Caco-2 (cell line): ENCODE data around the gene HHAT. TPM values are rescaled to one million over a fixed set of nuclear protein-coding genes. Genes with fewer than 3 reads are reported as not detected.

Experiments
- Bru-seq: library from RNA; stranded (reverse); fragments of 400-500 nt; gene quantifications from one replicate; lab custom pipeline; 2021; lab: Mats Ljungman, UMichigan
- BruChase-seq, 2 experiments: library from RNA; stranded (reverse); fragments of 400-500 nt; gene quantifications; one replicate each; lab custom pipeline; 2021; lab: Mats Ljungman, UMichigan
- BruUV-seq: library from RNA; stranded (reverse); fragments of 400-500 nt; replicated peaks from 2 replicates; lab custom pipeline; 2021; lab: Mats Ljungman, UMichigan
- CTCF ChIA-PET: fragments of 300-600 bp; sonication (Branson Sonifier 250); formaldehyde crosslinking; loops from one replicate; lab custom pipeline; 2022; ENCODE audit warnings: antibody characterized with exemption; lab: Charles Lee
- POLR2A ChIA-PET: fragments of 300-600 bp; sonication (Branson Sonifier 250); formaldehyde crosslinking; loops from one replicate; lab custom pipeline; 2022; ENCODE audit warnings: antibody characterized with exemption; lab: Charles Lee
- DNase-seq, 2 experiments: peaks; one replicate each; pipeline versions ENCODE4 v3.0.0 to v3.0.0-alpha.2; 2020 to 2022
- H3K27me3 ChIP-seq: replicated peaks from 2 replicates; pipeline ENCODE4 v1.6.0; 2011; ENCODE audit warnings: low read length; ENCODE audit not compliant: control insufficient read depth, insufficient read depth
- H3K36me3 ChIP-seq: 2 replicates; pipeline ENCODE4 v1.5.1; 2011; ENCODE audit warnings: low read length; ENCODE audit not compliant: control insufficient read depth, insufficient read depth
- H3K4me1 ChIP-seq: fragments of 250-450 bp; sonication (Bioruptor Pico); 2 replicates; pipeline ENCODE4 v1.5.1; 2020; ENCODE audit warnings: mild to moderate bottlenecking
- H3K4me3 ChIP-seq: 2 replicates; pipeline ENCODE4 v1.5.1; 2011; ENCODE audit warnings: low read depth, mild to moderate bottlenecking, control low read depth, low read length
- H3K9me3 ChIP-seq: fragments of 250-450 bp; sonication (Bioruptor Pico); 2 replicates; pipeline ENCODE4 v1.5.1; 2020; ENCODE audit warnings: mild to moderate bottlenecking, moderate library complexity
- H3K27ac Mint-ChIP-seq: one replicate; pipeline ENCODE4 v1.8.0; 2022; ENCODE audit warnings: mixed read lengths; ENCODE audit not compliant: unreplicated experiment
- H3K27me3 Mint-ChIP-seq: one replicate; pipeline ENCODE4 v1.8.0; 2022; ENCODE audit warnings: mixed read lengths; ENCODE audit not compliant: insufficient read depth, unreplicated experiment
- H3K36me3 Mint-ChIP-seq: one replicate; pipeline ENCODE4 v1.8.0; 2022; ENCODE audit warnings: mild to moderate bottlenecking, mixed read lengths; ENCODE audit not compliant: insufficient read depth, unreplicated experiment
- H3K4me1 Mint-ChIP-seq: one replicate; pipeline ENCODE4 v1.8.0; 2022; ENCODE audit warnings: low read depth, mixed read lengths; ENCODE audit not compliant: unreplicated experiment
- H3K4me3 Mint-ChIP-seq: one replicate; pipeline ENCODE4 v1.8.0; 2022; ENCODE audit warnings: mild to moderate bottlenecking, moderate library complexity, mixed read lengths; ENCODE audit not compliant: unreplicated experiment
- H3K9me3 Mint-ChIP-seq: one replicate; pipeline ENCODE4 v1.8.0; 2022; ENCODE audit warnings: mixed read lengths; ENCODE audit not compliant: unreplicated experiment
- CTCF ChIP-seq, 2 experiments: fragments of 200-600 bp in 1 of 2; IDR thresholded peaks; 1 replicate in 1 of 2; 2 replicates in 1 of 2; pipeline versions ENCODE4 v1.5.1 to v1.8.0; 2011 to 2022; ENCODE audit warnings: antibody characterized with exemption in 1 of 2, control low read depth in 1 of 2, inconsistent platforms in 1 of 2, low read depth in 1 of 2, low read length in 1 of 2, mild to moderate bottlenecking in 1 of 2, moderate library complexity in 1 of 2; ENCODE audit not compliant: insufficient read depth in 1 of 2, severe bottlenecking in 1 of 2, unreplicated experiment in 1 of 2
- intact Hi-C: fragments of 100-400 bp; cut with micrococcal nuclease; formaldehyde crosslinking; loops from one replicate; pipeline ENCODE4 v1.10.0; 2022; ENCODE audit not compliant: unreplicated experiment
- long read RNA-seq: library from polyadenylated mRNA; stranded (forward); transcript quantifications from one replicate; pipeline ENCODE4 v2.0.0, GENCODE V29; 2022
- total RNA-seq: library from RNA; stranded (reverse); gene quantifications from 2 replicates; pipeline ENCODE4 v1.2.3, GENCODE V29; 2022

HHAT gene
- 3.9 and 4.3 TPM in 2 replicates for total RNA-seq
- Bru-seq, nascent RNA = percentile 43 among the genes with signal in this experiment
- percentile 41 among the genes with signal in this experiment for BruChase-seq, experiment 1, labeled RNA remaining after a 2-hour chase
- BruChase-seq, experiment 2, labeled RNA remaining after a 6-hour chase = percentile 38 among the genes with signal in this experiment
- long read RNA-seq, partial matches to known transcripts = 1 of 11 reads
- long read RNA-seq, other reads (novel, unspliced or antisense) = 6 of 11 reads

GRCh38 chr1:210328746-210329503 lies at the start of gene HHAT:
HHAT (plus strand) TSS chr1:210328902; CDS start chr1:210348976, 20,074 bp downstream.
- Mint-ChIP-seq H3K4me1 (peaks cover 7% of the 10 kb centered on the region), H3K27ac (peak within 1 kb of the TSS; percentile 65)
- BruUV-seq = no TSS peak

GRCh38 chr1:210280221-210280620 lies 48.5 kb upstream of the HHAT start:
- no TSS peak for BruUV-seq
- H3K4me1 Mint-ChIP-seq = no peaks in the 10 kb centered on the region
- peaks cover 3% of the 10 kb centered on the region for H3K27me3 Mint-ChIP-seq
- no peaks in the 10 kb centered on the region for H3K27me3 ChIP-seq
- TF ChIP-seq CTCF (IDR thresholded peaks at IDR 0.05; ENCODE audit: insufficient read depth in 1 of 2, low read depth in 1 of 2, low read length in 1 of 2, severe bottlenecking in 1 of 2, unreplicated experiment in 1 of 2) = no peak
- no peaks in the 10 kb centered on the region for H3K36me3 Mint-ChIP-seq
- intact Hi-C loops = no loop called here
- H3K9me3 ChIP-seq = peaks cover 28% of the 10 kb centered on the region
- H3K27ac Mint-ChIP-seq = no peak overlapping the region
- CTCF ChIA-PET = no interaction called here
- POLR2A ChIA-PET = no interaction called here
- no peak overlapping the region for H3K4me3 ChIP-seq
- H3K4me1 ChIP-seq = no peaks in the 10 kb centered on the region
- peaks cover 44% of the 10 kb centered on the region for H3K9me3 Mint-ChIP-seq
- H3K36me3 ChIP-seq = no peaks in the 10 kb centered on the region
- DNase-seq = no peak
- H3K4me3 Mint-ChIP-seq = no peak overlapping the region

More at GRCh38 chr1:210328746-210329503, at the start of gene HHAT:
- TF ChIP-seq CTCF (IDR thresholded peaks at IDR 0.05; ENCODE audit: insufficient read depth in 1 of 2, low read depth in 1 of 2, low read length in 1 of 2, severe bottlenecking in 1 of 2, unreplicated experiment in 1 of 2) = no peak
- Histone ChIP-seq H3K27me3 (no peaks in the 10 kb centered on the region), H3K9me3 (no peaks in the 10 kb centered on the region), H3K4me1 (peaks cover 6% of the 10 kb centered on the region; the same call in 1 of the 2 replicates), H3K36me3 (no peaks in the 10 kb centered on the region), H3K4me3 (peak within 1 kb of the TSS; percentile 61)
- Mint-ChIP-seq H3K27me3 (no peaks in the 10 kb centered on the region), H3K4me3 (peak within 1 kb of the TSS; percentile 83), H3K9me3 (no peaks in the 10 kb centered on the region), H3K36me3 (no peaks in the 10 kb centered on the region)
- ChIA-PET CTCF (interaction anchor here (1.0 kb wide), 1 partner anchor 45 kb away, joined by 3 read pairs; no protein-coding TSS in a partner anchor), POLR2A (interaction anchor here (0.6 to 1.3 kb wide), 3 partner anchors 38 to 97 kb away, joined by 3 to 5 read pairs (median 3); no protein-coding TSS in a partner anchor)
- intact Hi-C loops = loop anchor here (5.0 kb wide), 1 partner anchor 38 kb away; no protein-coding TSS in a partner anchor
- peak; percentile 78 to 85 for DNase-seq

- H3K27me3 Mint-ChIP-seq = peaks cover 3% of the 10 kb centered on the region
- POLR2A ChIA-PET = no interaction called here
Observed at GRCh38 chr1:210288116-210288515, 40.6 kb upstream of the HHAT start.

More at GRCh38 chr1:210288116-210288515, 40.6 kb upstream of the HHAT start:
- H3K4me1 ChIP-seq = no peaks in the 10 kb centered on the region
- no peak overlapping the region for H3K4me3 Mint-ChIP-seq
- no peak overlapping the region for H3K27ac Mint-ChIP-seq
- intact Hi-C loops = no loop called here
- no peak for DNase-seq
- H3K27me3 ChIP-seq = no peaks in the 10 kb centered on the region
- BruUV-seq = no TSS peak
- no peak for TF ChIP-seq CTCF (IDR thresholded peaks at IDR 0.05; ENCODE audit: insufficient read depth in 1 of 2, low read depth in 1 of 2, low read length in 1 of 2, severe bottlenecking in 1 of 2, unreplicated experiment in 1 of 2)
- H3K9me3 Mint-ChIP-seq = peaks cover 9% of the 10 kb centered on the region
- H3K4me3 ChIP-seq = no peak overlapping the region
- no peaks in the 10 kb centered on the region for H3K9me3 ChIP-seq
- CTCF ChIA-PET = no interaction called here
- H3K36me3 Mint-ChIP-seq = no peaks in the 10 kb centered on the region
- H3K4me1 Mint-ChIP-seq = peaks cover 4% of the 10 kb centered on the region
- H3K36me3 ChIP-seq = no peaks in the 10 kb centered on the region
